Suprapubic skin (tissue), 4 donors: ENCODE results near the gene PIP5K1B. TPM values are rescaled to one million over a fixed set of nuclear protein-coding genes. Genes with fewer than 3 reads are reported as not detected.

Source experiments
- DNase-seq, 2 donors: peaks; one replicate each; pipeline ENCODE4 v3.0.0-alpha.2; 2019; ENCODE audit warnings: low spot score in 2 of 2
- H3K27ac ChIP-seq: fragments of 200-600 bp; sonication (generic); one replicate; pipeline ENCODE4 v1.5.1; 2019
- H3K27me3 ChIP-seq: fragments of 200-600 bp; sonication (generic); one replicate; pipeline ENCODE4 v1.5.1; 2019
- H3K36me3 ChIP-seq: fragments of 200-600 bp; sonication (generic); one replicate; pipeline ENCODE4 v1.5.1; 2019
- H3K4me1 ChIP-seq: fragments of 200-600 bp; sonication (generic); one replicate; pipeline ENCODE4 v1.5.1; 2019
- H3K4me3 ChIP-seq: fragments of 200-600 bp; sonication (generic); one replicate; pipeline ENCODE4 v1.5.1; 2019; ENCODE audit warnings: mild to moderate bottlenecking
- H3K9me3 ChIP-seq: fragments of 200-600 bp; sonication (generic); one replicate; pipeline ENCODE4 v1.5.1; 2019
- CTCF ChIP-seq, 2 donors: fragments of 200-600 bp in 1 of 2; fragments of 450-650 bp in 1 of 2; sonication (generic) in 1 of 2; IDR thresholded peaks; one replicate each; pipeline ENCODE4 v1.5.1; 2016 to 2019; ENCODE audit warnings: antibody characterized with exemption in 2 of 2, mild to moderate bottlenecking in 1 of 2, moderate library complexity in 1 of 2
- EP300 ChIP-seq: sonication (generic); formaldehyde crosslinking; IDR thresholded peaks from one replicate; pipeline ENCODE4 v1.6.1; 2017; ENCODE audit warnings: antibody characterized with exemption
- POLR2A ChIP-seq, 2 donors: fragments of 450-650 bp; IDR thresholded peaks; one replicate each; pipeline ENCODE4 v1.6.1; 2017; ENCODE audit warnings: antibody characterized with exemption in 2 of 2, mild to moderate bottlenecking in 2 of 2, moderate library complexity in 2 of 2
- POLR2AphosphoS5 ChIP-seq, 3 donors: sonication (generic); formaldehyde crosslinking; IDR thresholded peaks; one replicate each; pipeline ENCODE4 v1.6.1; 2017; ENCODE audit warnings: antibody characterized with exemption in 3 of 3
- WGBS: methylation state at CpG from one replicate; pipeline ENCODE4 v1.1.5; 2018; 5-methylcytosine and 5-hydroxymethylcytosine counted together
- total RNA-seq, 4 donors: library from RNA; depleted of rRNA; stranded (reverse); fragments of >200 nt; gene quantifications; one replicate each; pipeline ENCODE4 v1.1.0, GENCODE V29; 2016

Gene PIP5K1B
- total RNA-seq, 4 donors from 2014 or later: 1.7 to 7.8 (median 3.4) TPM

GRCh38 chr9:68934329-68934644 is 229.2 kb downstream of the PIP5K1B start:
- Histone ChIP-seq H3K4me3 (no peak overlapping the region), H3K4me1 (no peaks in the 10 kb centered on the region), H3K27me3 (peaks cover 3% of the 10 kb centered on the region), H3K27ac (no peak overlapping the region), H3K36me3 (no peaks in the 10 kb centered on the region), H3K9me3 (no peaks in the 10 kb centered on the region)
- WGBS: 62% methylated on average over 1 of the region's 1 CpG
- TF ChIP-seq POLR2A (IDR thresholded peaks at IDR 0.05) (no peak), POLR2AphosphoS5 (IDR thresholded peaks at IDR 0.05) (no peak), CTCF (IDR thresholded peaks at IDR 0.05) (no peak), EP300 (no peak)
- DNase-seq: no peak

GRCh38 chr9:68940573-68940972 is 235.5 kb downstream of the PIP5K1B start:
- Histone ChIP-seq H3K27me3 (no peaks in the 10 kb centered on the region), H3K36me3 (no peaks in the 10 kb centered on the region), H3K27ac (no peak overlapping the region), H3K4me1 (no peaks in the 10 kb centered on the region), H3K9me3 (no peaks in the 10 kb centered on the region), H3K4me3 (no peak overlapping the region)
- TF ChIP-seq POLR2AphosphoS5 (IDR thresholded peaks at IDR 0.05) (no peak), EP300 (no peak), POLR2A (IDR thresholded peaks at IDR 0.05) (no peak), CTCF (IDR thresholded peaks at IDR 0.05) (no peak)
- WGBS: 86% methylated on average over 6 of the region's 6 CpGs
- no peak for DNase-seq

- no peak overlapping the region for H3K27ac ChIP-seq
- H3K9me3 ChIP-seq: no peaks in the 10 kb centered on the region
- no peaks in the 10 kb centered on the region for H3K27me3 ChIP-seq
- no peak overlapping the region for H3K4me3 ChIP-seq
- no peaks in the 10 kb centered on the region for H3K4me1 ChIP-seq
- TF ChIP-seq POLR2AphosphoS5 (IDR thresholded peaks at IDR 0.05) (no peak), EP300 (no peak), CTCF (IDR thresholded peaks at IDR 0.05) (no peak), POLR2A (IDR thresholded peaks at IDR 0.05) (no peak)
- DNase-seq: no peak
- 90% methylated on average over 7 of the region's 7 CpGs for WGBS
- no peaks in the 10 kb centered on the region for H3K36me3 ChIP-seq
These were observed 236.9 kb downstream of the PIP5K1B start for GRCh38 chr9:68941780-68942459.

- Histone ChIP-seq H3K27ac (no peak overlapping the region), H3K27me3 (no peaks in the 10 kb centered on the region), H3K9me3 (no peaks in the 10 kb centered on the region), H3K4me3 (no peak overlapping the region), H3K36me3 (no peaks in the 10 kb centered on the region), H3K4me1 (no peaks in the 10 kb centered on the region)
- DNase-seq: no peak
- WGBS: 79% methylated on average over 3 of the region's 3 CpGs
- no peak for TF ChIP-seq CTCF (IDR thresholded peaks at IDR 0.05)
- no peak for TF ChIP-seq POLR2AphosphoS5 (IDR thresholded peaks at IDR 0.05)
- no peak for TF ChIP-seq POLR2A (IDR thresholded peaks at IDR 0.05)
- TF ChIP-seq EP300: no peak
These were observed 237.8 kb downstream of the PIP5K1B start for GRCh38 chr9:68942790-68943189.

GRCh38 chr9:68947015-68947414 is 242.0 kb downstream of the PIP5K1B start:
- Histone ChIP-seq H3K4me3 (no peak overlapping the region), H3K27ac (no peak overlapping the region), H3K9me3 (no peaks in the 10 kb centered on the region), H3K4me1 (no peaks in the 10 kb centered on the region), H3K36me3 (no peaks in the 10 kb centered on the region), H3K27me3 (no peaks in the 10 kb centered on the region)
- DNase-seq: no peak
- TF ChIP-seq POLR2A (IDR thresholded peaks at IDR 0.05): no peak
- TF ChIP-seq POLR2AphosphoS5 (IDR thresholded peaks at IDR 0.05): no peak
- TF ChIP-seq CTCF (IDR thresholded peaks at IDR 0.05): no peak
- no peak for TF ChIP-seq EP300
- WGBS: 85% methylated on average over 4 of the region's 4 CpGs
